NK-92 treated with Interleukin-12 subunit alpha and Interleukin-12 subunit beta, amount 100 ng/mL, for 24 hours (cell line): ENCODE measurements around the gene SCNN1B.

ENCODE experiments used
- DNase-seq: peaks from one replicate; lab custom pipeline; 2025; lab: John Stamatoyannopoulos, UW

Gene SCNN1B

GRCh38 chr16:23408242-23408822 lies 106.2 kb downstream of the SCNN1B start:
- DNase-seq = no peak

- DNase-seq = no peak
Measured at GRCh38 chr16:23408823-23409298, 106.8 kb downstream of the SCNN1B start.

GRCh38 chr16:23409522-23409921 lies 107.4 kb downstream of the SCNN1B start:
- DNase-seq = no peak

GRCh38 chr16:23410176-23410575 lies 108.1 kb downstream of the SCNN1B start:
- DNase-seq = no peak

GRCh38 chr16:23414731-23415130 lies 112.6 kb downstream of the SCNN1B start:
- DNase-seq = no peak

GRCh38 chr16:23416816-23417215 lies 114.7 kb downstream of the SCNN1B start:
- DNase-seq = no peak

- DNase-seq = no peak
Measured at GRCh38 chr16:23420011-23420410, 117.9 kb downstream of the SCNN1B start.

GRCh38 chr16:23423496-23424049 lies 121.5 kb downstream of the SCNN1B start:
- no peak for DNase-seq

GRCh38 chr16:23424292-23424958 lies 122.3 kb downstream of the SCNN1B start:
- DNase-seq = no peak

- no peak for DNase-seq
Measured at GRCh38 chr16:23428351-23428750, 126.2 kb downstream of the SCNN1B start.
